Body of pancreas (tissue), 4 donors: Measurements from ENCODE around the gene UBE3B.

Source experiments
- CTCF ChIP-seq, 7 experiments: fragments of 450-650 bp in 4 of 7; fragments of 200-600 bp in 3 of 7; sonication (generic) in 3 of 7; IDR thresholded peaks; one replicate each; pipeline ENCODE4 v1.5.1; 2016 to 2019; ENCODE audit warnings: antibody characterized with exemption in 7 of 7
- POLR2A ChIP-seq, 3 donors: fragments of 450-650 bp; IDR thresholded peaks; one replicate each; pipeline ENCODE4 v1.6.1; 2016; ENCODE audit warnings: antibody characterized with exemption in 3 of 3, mild to moderate bottlenecking in 2 of 3

GRCh38 chr12:109539508-109539907 lies 62.1 kb downstream of the UBE3B start:
- TF ChIP-seq POLR2A (IDR thresholded peaks at IDR 0.05): no peak
- no peak for TF ChIP-seq CTCF (IDR thresholded peaks at IDR 0.05)
